GM11168 (cell line): ENCODE results near the gene BCL3.
"Not testable (repeated sequence)": the region's sequence is repeated elsewhere in the genome, so short reads cannot be mapped to it uniquely, and the experiment has no call there.

Experiments
- in situ Hi-C: fragments of 300-500 bp; cut with MboI; formaldehyde crosslinking; loops from one replicate; pipeline ENCODE4 v1.12.0; 2022; ENCODE audit warnings: low sequenced_read_pairs; ENCODE audit not compliant: unreplicated experiment

BCL3 gene

GRCh38 chr19:44756089-44756562, 7.6 kb downstream of the BCL3 start:
- in situ Hi-C loops, result loop anchor here (5.0 kb wide), 1 partner anchor 34 kb away; no protein-coding TSS in a partner anchor

- in situ Hi-C loops, result loop anchor here (5.0 kb wide), 1 partner anchor 35 kb away; no protein-coding TSS in a partner anchor
Observed at GRCh38 chr19:44757057-44757734, 8.7 kb downstream of the BCL3 start.

DNA sequence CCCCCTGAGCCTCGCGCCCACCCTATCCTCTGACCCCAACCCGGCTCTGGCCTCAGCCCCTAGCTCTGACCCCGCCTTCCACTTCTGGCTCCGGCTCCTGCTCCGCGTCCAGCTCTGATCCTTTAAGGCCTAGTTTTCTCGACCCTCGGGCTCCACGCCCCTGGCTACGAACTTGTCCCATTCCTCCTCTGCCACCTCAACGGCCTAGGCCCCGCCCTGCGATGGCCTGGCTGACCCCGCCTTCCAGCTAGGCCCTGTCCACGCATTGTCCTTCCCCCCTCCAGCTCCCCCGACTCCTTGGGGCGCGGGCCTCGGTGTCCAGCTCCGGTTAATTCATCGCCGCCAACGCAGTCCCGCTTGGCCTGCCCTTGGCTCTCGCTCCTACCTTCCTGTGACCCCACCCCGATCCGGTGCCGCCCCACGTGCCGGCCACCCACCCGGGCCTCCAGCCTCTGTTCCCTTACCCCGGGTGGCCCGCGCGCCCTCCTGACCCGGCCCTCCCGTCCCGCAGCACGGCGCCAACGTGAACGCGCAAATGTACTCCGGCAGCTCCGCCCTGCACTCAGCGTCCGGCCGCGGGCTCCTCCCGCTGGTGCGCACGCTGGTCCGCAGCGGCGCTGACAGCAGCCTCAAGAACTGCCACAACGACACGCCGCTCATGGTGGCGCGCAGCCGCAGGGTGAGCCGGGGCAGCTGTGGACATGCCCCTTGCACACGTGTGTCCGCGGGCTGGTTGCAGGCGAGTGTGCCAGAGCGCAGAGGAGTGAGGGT, 9.4 kb downstream of the BCL3 start:
- in situ Hi-C loops, result loop anchor here (5.0 kb wide), 1 partner anchor 36 kb away; no protein-coding TSS in a partner anchor

GRCh38 chr19:44758596-44758995, 10.1 kb downstream of the BCL3 start:
- in situ Hi-C loops, result loop anchor here (5.0 kb wide), 1 partner anchor 36 kb away; no protein-coding TSS in a partner anchor

DNA sequence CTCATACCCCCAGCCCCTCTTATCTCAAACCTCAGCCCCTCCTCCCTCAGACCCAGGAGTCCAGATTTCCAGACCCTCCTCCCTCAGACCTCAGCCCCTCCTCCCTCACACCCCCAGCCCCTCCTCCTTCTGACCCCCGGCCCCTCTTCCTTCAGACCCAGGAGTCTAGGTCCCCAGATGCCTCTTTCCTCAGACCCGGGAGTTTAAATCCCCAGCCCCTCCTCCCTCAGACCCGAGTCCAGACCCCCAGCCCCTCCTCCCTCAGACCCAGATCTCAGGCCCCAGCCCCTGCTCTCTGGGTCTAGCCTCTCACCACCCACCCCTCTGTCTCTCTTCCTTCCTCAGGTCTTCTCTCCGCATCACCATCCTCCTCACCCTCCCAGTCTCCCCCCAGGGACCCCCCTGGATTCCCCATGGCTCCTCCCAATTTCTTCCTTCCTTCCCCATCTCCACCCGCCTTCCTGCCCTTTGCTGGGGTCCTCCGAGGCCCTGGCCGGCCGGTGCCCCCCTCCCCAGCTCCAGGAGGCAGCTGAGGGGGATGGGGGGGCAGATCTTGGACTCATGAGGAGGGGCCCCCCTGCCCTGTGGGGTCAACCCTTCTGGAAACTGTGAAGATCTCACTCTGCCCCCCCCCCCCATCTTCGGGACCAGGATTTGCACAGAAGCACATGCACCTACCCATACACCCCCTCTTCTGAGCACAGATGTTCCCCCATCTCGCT, 10.7 kb downstream of the BCL3 start:
- in situ Hi-C loops, result loop anchor here (5.0 kb wide), 1 partner anchor 37 kb away; no protein-coding TSS in a partner anchor

DNA sequence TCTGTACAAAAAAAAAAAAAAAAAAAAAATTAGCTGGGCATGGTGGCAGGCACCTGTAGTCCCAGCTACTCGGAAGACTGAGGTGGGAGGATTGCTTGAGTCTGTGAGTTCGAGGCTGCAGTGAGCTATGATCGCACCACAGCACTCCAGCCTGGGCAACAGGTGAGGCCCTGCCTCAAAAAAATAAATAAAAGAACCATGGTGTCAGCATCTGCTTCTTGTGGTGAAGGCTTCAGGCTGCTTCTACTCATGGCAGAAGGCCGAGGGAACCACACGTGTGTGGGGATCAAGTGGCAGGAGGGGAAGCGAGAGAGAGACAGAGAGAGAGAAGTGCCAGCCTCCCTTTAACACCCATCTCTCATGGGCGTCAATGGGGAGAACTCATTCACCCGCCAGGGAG, 13.5 kb downstream of the BCL3 start:
- in situ Hi-C loops, result no loop called here

GRCh38 chr19:44765033-44765948, 16.8 kb downstream of the BCL3 start:
- in situ Hi-C loops, result no loop called here

- in situ Hi-C loops, result no loop called here
Observed at GRCh38 chr19:44765949-44766335, 17.4 kb downstream of the BCL3 start.

DNA sequence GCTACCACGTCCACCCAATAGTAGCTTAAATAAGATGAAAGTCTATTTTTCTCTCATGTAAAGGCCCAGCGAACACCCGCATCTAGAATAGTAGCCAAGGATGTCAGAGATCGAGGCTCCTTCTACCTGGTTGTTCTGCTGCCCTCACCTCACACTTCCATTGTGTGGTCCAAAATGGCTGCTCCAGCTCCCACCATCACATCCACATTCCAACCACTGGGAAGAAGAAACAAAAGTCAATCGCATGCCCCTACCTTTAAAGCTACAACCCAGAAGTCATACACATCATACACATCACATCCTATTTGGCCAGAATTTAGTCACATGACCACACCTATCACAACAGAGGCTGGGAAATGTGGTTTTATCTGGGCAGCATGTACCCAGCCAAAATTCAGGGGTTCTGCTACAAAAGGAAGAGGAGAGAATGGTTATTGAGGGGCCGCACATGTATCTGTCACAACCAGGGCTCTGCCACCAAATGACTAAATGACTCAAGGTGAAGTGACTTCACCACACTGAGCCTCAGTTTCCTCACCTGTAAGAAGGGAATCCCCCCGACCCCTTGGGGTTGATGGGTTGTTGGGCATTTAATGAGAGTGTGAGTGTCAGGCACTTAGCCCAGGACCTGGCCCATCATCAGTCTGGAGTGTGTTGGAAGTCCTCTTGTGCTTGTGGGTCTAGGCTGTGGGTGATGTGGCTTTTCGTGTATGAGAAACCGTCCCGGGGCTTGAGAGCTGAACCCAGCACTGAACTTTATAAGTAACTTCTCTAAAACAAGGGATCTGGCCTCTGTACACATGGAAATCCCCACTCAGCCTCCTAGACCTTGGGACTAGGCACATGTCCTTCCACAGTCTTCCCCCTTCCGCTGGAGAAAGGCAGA, 19.0 kb downstream of the BCL3 start:
- in situ Hi-C loops, result no loop called here

- in situ Hi-C loops, result no loop called here
Observed at GRCh38 chr19:44770550-44771257, 22.2 kb downstream of the BCL3 start.

- in situ Hi-C loops, result not testable (repeated sequence)
Observed at GRCh38 chr19:44772144-44772543, 23.6 kb downstream of the BCL3 start.

DNA sequence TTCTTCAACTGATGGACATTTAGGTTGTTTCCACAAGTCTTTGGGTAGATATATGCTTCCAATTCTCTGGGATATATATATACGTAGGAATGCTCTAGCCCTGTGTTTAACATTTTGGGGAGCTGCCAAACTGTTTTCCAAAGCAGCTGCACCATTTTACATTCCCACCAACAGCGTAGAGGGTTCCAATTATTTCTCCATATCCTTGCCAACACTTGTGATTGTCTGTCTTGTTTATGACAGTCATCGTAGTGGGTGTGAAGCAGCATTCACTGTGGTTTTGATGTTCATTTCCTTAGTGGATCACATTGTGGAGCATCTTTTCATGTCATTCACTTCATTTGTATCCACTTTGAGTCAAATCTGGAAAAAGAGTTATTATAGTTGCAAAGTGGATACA, 24.5 kb downstream of the BCL3 start:
- in situ Hi-C loops, result no loop called here

DNA sequence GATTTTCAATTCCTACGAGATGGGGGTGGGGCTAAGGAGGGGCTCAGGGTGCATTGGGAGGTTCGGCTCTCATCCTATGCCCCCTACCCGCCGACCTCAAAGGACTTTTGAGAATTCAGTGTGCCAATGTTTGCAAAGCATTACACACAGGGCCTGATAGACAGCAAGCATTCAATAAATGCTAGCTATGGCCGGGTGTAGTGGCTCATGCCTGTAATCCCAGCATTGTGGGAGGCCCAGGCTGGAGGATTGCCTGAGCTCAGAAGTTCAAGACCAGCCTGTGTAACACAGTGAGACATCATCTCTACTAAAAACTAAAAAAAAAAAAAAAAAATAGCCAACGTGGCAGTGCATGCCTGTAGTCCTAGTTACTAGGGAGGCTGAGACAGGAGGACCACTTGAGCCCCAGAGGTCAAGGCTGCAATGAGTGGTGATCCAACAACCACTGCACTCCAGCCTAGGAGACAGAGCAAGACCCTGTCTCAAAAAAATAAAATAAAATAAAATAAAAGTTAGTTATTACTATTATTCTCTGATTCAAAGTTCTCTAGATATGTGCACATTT, 27.2 kb downstream of the BCL3 start:
- in situ Hi-C loops, result no loop called here

DNA sequence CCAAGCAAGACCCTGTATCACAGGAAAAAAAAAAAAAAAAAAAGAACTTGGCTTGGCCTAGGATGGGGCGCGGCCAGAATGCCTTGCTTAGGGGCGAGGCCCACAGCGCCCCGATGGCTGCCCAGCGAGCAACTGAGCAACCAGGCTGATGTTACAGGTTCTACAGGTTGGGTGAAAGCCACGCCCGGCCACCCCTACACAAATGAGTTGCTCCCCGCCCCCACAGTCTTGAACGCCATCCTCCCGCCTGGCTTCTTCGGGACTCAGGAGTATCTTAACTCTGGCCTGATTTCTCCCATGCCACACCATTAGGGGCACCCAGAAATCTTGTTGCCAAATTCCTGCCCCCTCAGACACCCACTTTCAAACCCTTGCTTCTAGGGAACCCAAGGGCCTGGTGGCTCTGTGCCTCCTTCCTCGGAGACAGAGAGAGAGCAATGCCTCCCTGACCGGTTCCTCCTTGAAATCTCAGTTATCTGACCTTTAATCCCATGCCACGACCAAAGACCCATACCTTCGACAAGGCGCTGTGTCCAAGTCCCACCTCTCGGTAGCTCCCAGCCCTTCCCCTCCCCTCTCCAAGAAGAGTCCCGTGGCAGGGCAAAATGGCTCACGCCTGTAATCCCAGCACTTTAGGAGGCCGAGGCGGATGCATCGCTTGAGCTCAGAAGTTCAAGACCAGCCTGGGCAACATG, 28.0 kb downstream of the BCL3 start:
- in situ Hi-C loops, result no loop called here

DNA sequence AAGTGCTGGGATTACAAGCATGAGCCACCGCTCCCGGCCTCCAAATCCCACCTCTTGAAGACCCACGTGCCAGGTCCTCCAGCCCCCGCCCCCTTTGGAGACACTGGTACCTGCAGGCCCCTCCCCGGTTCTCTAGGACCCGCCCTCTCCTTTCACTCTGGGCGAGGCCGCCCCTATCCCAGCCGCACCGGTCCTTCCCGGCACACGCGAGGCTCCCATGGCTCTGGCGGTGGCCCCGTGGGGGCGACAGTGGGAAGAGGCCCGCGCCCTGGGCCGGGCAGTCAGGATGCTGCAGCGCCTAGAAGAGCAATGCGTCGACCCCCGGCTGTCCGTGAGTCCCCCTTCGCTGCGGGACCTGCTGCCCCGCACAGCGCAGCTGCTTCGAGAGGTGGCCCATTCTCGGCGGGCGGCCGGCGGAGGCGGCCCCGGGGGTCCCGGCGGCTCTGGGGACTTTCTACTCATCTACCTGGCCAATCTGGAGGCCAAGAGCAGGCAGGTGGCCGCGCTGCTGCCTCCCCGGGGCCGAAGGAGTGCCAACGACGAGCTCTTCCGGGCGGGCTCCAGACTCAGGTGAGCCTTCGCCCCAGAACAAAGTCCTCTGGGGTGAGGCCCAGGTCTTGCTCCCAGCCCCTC, 29.3 kb downstream of the BCL3 start, which contains the start of gene CBLC:
CBLC (plus strand) TSS at position 176 of the 633 bp plus-strand sequence; CDS start at position 218, 42 bp downstream.
- in situ Hi-C loops, result no loop called here

DNA sequence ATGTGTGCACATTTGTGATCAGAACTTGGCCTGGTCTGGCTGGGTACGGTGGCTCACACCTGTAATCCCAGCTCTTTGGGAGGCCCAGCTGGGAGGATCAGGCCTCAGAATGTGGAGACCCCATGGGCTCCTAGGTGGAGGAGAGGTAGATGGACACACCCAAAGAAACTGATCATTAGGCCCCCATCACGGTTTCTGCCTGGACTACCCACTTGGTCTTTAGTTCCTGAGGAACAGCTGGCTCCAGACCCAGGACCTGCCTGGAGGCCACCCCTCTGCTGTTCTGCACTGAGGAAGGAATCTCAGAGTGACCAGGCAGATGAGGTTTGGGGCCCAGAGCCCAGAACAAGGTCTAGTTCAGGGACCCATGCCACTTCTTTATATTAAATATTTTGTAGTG, 30.6 kb downstream of the BCL3 start:
- in situ Hi-C loops, result no loop called here

DNA sequence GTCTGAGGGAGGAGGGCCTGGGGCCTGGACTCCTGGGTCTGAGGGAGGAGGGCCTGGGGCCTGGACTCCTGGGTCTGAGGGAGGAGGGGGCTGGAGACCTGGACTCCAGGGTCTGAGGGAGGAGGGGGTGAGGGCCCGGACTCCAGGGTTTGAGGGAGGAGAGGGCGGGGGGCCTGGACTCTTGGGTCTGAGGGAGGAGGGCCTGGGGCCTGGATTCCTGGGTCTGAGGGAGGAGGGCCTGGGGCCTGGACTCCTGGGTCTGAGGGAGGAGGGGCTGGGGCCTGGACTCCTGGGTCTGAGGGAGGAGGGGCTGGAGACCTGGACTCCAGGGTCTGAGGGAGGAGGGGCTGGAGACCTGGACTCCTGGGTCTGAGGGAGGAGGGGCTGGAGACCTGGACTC, 33.2 kb downstream of the BCL3 start:
- in situ Hi-C loops, result not testable (repeated sequence)
